HG03342 (cell line): ENCODE data around the gene TBL1XR1.

Experiments
- ATAC-seq: cut with Tn5 transposase; IDR thresholded peaks from one replicate; pipeline ENCODE4 v1.9.1; 2021; ENCODE audit warnings: mild to moderate bottlenecking, moderate library complexity; ENCODE audit not compliant: unreplicated experiment

TBL1XR1 gene

DNA sequence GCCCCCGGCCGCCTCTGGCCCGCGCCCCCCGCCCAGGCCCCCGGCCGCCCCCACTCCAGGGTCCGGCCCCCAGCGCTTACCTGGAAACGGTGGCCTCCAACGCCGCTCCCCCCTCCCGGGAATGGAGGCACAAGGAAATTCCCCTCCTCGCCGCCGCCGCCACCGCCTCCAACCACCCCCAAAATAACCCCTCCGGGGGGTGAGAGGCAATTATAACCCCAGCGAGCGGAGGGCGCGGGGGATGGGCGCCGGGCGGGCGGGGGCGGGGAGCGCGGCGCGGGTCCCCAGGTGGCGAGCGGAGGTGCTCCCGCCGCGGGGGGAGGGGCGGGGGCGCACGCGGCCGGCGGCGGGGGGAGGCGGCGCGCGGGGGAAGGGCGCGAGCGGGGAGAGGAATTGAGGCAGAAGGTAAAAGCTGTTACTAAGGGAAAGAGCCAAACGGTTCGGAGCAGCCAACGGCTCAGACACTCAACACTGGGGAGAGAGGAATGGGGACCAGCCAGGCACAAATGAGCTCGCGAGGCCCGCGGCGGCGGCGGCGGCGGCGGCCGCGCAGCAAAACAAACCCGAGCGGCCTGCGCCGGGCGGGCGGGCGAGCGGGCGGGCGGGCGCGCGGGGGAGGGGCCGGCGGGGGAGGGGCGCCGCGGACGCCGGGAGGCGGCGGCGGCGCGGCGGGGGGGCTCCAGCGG is at the start of gene TBL1XR1:
Gene TBL1XR1, minus strand, starts transcription at position 442 of the 686 bp plus-strand sequence. CDS start 132,505 bp downstream, outside the sequence.
- ATAC-seq: peak; percentile 44

DNA sequence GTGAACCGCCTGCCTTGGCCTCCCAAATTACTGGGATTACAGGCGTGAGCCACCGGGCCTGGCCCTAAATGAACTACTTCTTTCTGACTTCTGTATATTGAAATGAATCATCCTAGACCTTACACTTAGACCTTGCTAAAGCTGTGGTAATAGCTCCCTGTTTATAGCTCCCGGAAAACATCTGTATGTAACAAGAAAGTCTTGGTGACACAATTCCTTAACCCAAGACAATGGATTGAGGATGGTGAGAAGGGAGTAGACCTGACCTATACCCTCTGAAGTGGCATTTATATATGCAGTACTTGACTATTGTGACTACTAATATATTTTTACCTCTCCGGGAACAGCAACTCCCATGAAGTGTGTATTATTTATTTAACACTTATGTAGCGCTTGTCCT is 48.0 kb upstream of the TBL1XR1 start:
- ATAC-seq: no peak

DNA sequence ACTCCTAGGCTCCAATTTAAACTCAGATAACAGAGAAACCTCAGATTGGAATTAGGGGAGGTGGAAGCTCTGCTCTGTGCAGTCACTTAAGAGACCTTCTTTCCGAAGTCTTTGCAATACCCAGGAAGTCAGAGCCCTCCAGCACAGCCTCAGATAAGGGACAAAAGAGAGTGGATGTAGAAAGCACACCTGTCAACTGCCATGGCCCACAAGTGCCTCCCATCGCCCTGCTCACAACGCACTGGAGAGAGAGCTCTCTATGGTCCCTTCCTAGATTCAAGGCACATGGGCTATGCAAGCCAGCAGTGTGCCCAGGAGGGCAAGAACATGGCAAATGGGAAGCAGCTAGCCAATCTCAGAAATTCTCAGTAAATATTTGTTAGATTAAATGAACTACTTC is 47.3 kb upstream of the TBL1XR1 start:
- no peak for ATAC-seq

DNA sequence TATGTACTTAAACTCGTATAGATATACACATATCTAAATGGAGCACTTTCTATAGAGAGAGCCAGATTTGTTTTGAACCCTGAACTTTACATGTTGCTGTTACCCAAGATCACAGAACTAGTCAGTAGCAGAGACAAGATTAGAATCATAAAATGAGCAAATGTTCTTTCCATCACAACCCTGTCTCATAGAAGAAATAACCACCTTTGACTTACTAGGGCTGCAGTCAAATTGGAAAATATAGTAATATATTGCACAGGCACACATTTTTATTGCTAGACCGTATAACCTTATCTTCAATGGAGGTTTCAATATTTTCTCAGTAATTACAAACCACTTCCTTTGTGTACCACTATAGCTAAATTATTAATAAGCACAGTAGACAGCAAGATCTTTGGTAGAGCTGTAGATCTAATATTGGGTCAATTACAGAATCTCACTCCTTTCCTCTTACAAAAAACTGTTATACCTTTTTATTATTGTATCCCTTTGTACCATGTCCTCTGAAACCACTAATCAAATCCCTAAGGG is 41.5 kb upstream of the TBL1XR1 start:
- no peak for ATAC-seq

DNA sequence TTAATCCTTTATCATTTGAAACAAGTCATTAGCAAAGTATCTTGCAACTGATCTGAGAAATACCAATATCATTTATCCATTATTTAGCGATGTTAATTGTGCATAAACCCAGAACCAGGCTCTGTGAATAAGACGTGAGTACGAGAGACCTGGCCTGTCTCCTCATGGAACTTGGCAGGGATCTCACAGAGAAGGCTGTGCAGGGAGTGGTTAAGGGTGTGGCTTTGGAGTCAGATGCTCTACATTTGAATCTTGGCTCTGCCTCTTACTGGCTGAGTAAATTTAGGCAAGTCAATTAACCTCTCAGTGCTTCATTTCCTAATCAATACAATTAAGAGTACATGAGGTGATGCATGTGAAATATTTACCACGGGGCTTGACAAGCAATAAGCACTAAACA is 39.9 kb upstream of the TBL1XR1 start:
- ATAC-seq: no peak

DNA sequence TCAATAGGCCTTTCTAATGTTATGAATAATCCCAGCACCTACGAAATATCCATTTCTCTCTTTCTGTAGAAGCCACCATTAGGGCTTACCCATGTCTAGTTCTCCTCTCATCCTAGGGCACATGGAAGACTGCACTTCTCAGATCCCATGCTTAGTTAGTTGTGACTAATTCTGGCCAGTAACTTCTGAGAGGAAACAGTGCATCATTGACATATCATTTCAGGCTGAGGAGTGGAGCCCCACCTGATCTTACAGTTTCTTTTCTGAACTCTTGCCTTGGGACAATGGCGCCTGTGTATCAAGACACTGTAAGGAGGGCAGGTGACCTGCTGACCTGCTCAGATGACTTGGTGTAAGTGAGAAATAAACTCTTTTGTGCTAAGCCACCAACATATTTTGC is 39.4 kb upstream of the TBL1XR1 start:
- no peak for ATAC-seq

DNA sequence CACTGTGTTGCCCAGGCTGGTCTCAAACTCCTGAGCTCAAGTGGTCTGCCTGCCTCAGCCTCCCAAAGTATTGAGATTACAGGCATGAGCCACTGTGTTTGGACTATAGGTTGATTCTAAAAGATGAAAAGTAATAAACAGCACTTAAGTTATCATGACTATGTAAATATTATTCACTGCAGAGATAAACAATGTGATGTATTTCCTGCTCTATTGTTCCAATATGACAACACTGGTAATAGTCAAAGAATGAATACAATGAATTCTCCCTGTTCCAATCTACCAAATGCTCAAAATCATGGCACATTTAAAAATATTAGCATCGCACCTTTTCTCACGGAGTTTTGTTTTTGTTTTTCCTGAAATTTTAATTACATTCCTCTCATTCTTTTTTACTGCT is 36.8 kb upstream of the TBL1XR1 start:
- ATAC-seq: no peak

DNA sequence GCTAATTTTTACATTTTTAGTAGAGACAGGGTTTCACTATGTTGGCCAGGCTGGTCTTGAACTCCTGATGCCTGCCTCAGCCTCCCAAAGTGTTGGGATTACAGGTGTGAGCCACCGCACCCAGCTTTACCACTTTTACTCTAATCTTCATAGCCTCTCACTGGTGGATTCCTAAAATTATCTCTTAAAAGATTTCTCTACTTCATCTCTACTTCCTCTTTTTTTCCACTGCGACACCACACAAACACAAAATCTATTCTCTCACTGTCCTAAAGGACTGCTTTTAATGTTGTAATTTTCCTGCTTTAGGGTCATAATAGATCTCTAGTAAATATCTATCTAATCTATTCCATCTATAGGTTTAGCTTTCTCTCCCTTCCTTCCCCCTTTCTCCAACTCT is 34.0 kb upstream of the TBL1XR1 start:
- no peak for ATAC-seq

DNA sequence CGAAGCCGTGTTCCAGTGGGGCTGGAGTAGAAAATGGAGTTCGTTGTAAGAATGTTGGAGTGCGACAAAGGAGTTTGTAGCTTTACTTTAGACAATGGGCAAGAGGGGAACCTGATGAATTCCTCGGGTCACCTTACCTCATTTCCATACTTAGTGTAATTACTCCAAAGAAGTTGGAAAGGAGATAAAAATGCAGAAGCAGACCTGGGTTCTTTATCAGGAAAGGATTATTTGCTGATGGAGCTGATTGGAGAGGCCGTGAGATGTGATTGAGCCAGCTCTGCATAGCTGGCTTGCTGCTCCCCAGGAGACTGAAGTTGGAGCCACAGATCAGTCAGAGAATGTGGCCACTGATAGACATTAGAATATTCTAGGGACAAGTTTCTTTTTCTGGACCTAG is 33.4 kb upstream of the TBL1XR1 start:
- no peak for ATAC-seq

DNA sequence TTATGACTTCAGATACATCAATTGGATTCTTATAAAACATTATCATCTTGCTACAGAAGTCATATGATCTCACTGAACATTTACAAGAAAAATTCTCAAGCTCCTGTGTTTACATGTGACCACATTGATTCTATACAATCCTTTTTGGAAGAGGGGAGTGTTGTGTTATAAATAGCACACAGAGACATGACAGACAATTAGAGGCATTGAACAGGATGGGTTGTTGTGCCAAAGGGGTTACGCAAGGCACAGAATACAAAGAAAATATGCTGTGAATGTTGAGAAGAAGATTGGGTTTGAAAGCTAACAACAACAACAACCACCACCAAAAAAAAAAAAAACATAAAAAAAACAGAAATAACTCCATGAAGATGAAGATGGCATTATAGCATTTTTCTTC is 32.5 kb upstream of the TBL1XR1 start:
- no peak for ATAC-seq

DNA sequence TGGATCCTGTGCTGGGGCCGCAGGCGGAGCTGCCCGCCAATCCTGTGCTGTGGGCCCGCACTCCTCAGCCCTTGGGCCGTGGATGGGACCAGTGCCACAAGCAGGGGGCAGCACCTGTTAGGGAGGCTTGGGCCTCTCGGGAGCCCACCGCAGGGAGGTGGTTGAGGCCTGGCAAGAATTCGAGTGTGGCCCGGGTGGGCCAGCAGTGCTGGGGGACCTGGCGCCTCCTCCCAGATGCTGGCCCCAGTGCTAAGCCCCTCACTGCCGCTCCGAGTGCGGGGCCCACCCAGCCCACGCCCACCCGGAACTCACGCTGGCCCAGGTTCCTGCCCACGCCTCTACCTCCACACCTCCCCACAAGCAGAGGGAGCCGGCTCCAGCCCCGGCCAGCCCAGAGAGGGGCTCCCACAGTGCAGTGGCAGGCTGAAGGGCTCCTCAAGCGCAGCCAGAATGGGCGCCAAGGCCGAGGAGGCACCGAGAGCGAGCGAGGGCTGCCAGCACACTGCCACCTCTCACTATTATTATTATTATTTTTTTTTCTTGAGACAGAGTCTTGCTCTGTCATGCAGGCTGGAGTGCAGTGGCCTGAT is 31.4 kb upstream of the TBL1XR1 start:
- no peak for ATAC-seq

DNA sequence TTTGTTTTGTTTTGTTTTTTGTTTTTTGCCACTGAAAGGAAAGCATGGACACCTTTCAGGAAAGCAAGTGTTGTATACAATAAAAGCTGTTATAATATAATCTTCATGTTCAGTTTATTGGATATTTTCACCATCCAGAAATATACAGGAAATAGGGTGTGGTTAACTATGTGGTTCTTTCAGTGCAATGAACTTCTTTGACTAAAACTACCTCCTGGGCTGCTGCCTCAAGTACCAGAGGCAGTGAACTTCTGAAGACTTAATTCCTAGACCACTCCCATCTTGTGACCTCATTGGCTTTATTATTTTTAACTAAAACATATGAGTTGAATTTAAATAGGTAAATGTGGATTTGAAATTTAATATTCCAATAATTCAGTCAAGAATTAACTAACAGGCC is 27.1 kb upstream of the TBL1XR1 start:
- ATAC-seq: no peak

DNA sequence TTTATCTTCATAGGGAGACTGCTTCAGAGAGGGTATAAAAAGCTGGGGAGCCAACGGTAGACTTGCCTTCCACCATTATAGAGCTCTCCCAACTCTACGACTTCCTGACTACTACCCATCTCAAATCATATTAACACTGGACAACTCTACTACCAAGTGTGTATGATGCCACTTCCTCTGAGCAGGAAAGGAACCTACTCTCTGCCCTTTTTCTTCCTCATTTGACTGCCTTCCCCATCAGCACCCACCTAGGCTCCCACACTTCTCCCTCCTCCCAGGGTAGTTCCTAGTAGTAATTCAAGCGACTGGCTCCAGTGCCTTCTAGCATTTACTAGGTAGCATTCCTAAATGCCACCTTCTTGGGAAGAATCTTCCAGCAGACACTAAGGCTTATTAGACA is 24.5 kb upstream of the TBL1XR1 start:
- no peak for ATAC-seq

DNA sequence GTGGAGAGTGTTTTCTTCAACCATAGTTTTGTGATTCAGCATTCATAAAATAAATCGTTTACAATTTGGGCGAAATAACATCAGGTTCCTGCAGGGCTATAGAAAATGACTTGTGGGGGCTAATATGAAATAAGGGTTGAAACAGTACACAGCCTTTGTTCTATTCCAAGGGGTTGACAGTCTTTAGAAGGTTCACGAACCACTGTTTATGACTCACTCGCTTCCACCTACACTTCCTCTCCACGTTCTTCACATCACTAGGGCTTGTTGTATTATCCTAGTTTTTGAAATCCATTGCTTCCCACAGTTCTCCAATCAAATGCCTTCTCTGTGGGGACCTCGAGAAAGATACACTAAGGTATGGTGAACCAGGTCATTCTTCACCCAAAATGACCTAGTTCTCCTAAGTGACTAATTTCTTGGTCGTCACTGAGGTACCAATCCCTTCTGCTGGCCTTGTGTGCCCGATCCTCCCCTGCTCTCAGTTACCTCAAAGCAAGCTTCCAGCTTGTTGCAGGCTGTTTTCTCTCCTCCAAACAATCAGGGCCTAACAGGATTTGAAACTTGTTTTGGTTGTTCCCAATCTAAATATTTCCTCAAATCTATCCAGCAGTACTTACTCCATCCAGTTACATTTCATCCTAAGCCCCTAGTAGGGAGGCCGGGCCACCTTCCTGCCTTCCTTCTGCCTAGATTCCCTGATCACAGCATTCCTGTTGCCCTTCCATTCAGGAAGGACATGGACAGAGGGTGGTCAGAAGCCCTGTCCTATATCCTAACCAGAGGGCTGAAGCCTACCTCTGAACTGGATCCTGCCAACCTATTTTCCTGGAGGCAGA is 23.1 kb upstream of the TBL1XR1 start:
- ATAC-seq: no peak

DNA sequence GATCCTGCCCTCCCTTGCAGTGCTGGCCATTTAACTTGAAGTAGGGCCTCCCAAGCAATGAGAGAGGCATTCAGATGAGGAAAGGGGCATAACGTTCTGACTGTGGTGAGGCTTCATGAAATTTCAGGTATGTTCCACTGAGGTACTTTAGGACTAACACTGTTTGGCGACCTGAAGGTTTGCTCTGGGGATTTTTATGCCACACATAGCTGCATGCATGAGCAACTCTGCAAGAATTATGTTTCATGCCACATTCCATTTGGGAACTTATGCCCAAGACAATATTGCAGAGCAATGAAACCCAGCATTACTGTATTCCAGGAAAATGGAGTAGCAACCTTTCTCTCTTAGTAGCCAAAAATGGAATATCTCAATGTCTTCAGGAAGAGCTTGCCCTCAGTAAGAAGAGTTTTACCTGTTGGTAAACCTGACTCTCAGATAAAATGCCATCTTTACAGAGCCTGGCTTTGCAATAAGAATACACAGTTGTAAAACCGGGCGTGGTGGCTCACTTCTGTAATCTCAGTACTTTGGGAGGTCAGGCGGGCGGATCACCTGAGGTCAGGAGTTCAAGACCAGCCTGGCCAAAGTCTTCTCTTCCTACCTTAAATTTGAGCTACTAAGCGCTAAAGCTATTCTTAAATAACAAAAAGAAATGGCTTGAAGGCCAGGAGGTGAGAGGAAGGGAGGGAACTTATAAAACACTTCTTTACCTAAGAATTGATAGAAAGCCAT is 16.7 kb upstream of the TBL1XR1 start:
- ATAC-seq: no peak

DNA sequence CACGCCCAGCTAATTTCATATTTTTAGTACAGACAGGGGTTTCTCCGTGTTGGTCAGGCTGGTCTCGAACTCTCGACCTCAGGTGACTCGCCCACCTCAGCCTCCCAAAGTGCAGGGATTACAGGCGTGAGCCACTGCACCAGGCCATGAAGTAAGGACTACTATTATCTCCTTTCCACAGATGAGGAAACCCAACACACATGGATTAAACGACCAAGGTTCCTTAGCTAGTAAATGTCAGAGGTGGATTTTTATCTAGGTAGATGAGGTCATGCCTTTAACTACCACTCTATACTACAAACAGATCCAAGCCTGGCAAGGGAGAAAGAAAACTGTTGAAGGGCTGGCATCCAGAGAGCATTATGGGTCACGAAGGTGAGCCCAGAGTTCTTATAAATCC is 15.5 kb upstream of the TBL1XR1 start:
- no peak for ATAC-seq

DNA sequence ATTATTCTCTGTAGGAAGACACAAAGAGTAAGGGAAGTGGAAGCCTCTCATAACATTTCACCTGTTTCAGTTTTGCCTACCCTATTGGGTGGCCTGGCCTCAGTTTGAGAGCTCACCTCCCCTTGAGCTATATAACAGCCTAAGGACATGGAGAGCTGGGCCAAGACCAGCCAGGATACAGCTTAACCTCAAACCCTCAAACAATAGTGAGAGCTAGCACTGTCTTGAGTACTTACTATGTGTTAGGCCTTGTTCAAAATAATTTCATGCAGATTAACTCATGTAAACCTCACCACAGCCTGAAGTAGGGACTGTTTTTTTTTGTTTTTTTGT is 15.0 kb upstream of the TBL1XR1 start:
- ATAC-seq: no peak

DNA sequence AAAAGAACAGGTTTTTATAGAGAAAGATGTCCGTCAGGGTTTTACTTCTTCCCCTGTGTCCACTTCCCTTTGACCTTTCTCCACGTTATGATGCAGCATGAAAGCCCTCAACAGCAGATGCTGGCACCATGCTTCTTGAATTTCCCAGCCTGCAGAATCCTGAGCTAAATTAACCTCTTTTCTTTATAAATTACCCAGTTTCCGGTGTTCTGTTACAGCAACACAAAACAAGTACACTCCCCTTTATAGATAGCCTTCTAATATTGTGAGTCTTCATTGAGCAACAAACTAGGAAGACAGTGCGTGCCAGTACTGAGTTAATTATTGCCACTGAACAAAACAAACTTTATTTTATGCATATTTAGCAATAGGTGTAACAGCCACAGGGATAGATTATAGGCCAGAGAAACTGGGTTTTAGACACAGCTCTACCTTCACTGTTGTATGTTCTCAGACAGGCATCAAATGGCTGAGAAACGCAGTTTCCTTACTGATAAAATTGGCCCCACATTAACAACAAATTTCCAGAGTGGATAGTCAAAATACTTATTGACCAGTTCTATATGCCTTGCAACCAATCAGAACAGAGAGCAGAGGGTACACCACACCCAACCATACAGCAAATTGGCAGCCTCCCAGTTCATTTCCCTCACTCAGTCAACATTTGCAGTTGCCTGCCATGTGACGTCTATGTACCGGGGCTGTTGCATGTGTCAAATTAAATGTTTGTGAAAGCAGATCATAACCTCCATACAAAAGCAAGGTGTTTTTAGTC is 14.4 kb upstream of the TBL1XR1 start:
- no peak for ATAC-seq

DNA sequence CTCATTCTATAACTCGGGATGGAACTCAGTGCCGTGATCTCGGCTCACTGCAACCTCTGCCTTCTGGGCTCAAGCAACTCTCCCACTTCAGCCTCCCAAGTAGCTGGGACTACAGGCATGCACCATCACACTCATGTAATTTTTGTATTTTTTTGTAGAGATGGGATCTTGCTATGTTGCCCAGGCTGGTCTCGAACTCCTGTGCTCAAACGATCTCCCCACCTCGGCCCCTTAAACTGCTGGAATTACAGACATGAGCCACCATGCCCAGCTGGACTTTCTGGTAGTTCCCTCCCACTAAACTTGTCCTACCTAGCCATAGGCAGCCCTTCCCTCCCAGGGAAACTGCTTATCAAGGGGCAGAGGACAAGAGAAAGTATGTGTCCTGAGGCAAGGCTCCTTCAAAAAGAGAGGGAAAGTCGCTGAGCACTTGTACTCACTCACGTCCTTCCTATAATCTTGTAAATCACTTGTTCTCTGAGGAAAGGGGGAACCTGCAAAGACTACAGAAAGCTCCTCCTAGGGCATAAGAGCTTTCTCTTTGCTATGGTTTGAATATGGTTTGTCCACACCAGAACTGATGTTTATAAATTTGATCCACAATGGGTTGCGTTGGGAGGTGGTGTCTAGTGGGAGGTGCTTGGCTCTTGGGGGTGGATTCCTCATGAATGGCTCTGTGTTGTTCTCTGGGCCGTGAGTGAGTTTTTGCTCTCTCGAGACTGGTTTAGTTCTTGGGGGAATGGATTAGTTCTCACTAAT is 13.6 kb upstream of the TBL1XR1 start:
- ATAC-seq: no peak

DNA sequence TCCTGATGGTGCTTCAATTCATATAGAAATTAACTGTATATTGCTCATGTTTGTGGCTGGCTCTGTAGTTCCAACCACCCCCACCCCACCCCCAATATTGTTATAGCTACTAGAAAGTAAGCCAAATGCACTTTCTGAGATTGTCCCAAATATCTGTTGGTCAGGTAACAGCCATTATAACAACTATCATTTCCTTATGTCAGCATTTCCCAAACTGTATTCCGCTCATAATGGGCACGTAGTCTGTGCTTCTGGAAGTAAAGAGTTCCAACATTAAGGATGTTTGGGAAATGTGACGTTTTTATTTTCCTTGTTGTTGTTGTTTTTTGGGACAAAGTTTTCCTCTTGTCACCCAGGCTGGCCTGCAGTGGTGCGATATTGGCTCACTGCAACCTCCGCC is 12.2 kb upstream of the TBL1XR1 start:
- no peak for ATAC-seq
